Measurements from ENCODE around the gene DHX35. TPM values are rescaled to one million over a fixed set of nuclear protein-coding genes. Genes with fewer than 3 reads are reported as not detected.

The DHX35 gene
- total RNA-seq, 2 donors from 2014 or later = 12.2 to 16.1 TPM

DNA sequence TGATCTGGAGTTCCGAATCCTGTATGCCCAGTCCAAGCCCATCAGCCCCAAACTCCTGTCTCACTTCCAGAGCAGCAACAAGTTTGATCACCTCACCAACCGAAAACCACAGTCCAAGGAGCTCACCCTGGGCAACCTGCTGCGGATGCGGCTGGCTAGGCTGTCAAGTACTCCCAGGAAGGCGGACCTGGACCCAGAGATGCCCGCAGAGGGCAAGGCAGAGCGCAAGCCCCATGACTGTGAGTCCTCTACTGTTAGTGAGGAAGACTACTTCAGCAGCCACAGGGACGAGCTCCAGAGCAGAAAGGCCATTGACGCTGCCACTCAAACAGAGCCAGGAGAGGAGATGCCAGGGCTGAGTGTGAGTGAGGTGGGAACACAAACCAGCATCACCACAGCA is 10.5 kb upstream of the DHX35 start:
- Mint-ChIP-seq H3K9me3 (no peaks in the 10 kb centered on the region), H3K27me3 (ENCODE audit: insufficient read depth) (no peaks in the 10 kb centered on the region), H3K4me1 (no peaks in the 10 kb centered on the region), H3K36me3 (ENCODE audit: low read depth) (peaks cover 76% of the 10 kb centered on the region), H3K4me3 (no peak overlapping the region), H3K27ac (no peak overlapping the region)
- no peak for DNase-seq
- WGBS, 2 experiments (ENCODE audit: insufficient coverage in 1 of 2, insufficient read length in 1 of 2) = 93 to 97% methylated on average over 4 to 9 of the region's 9 CpGs
- Histone ChIP-seq H3K9me3 (ENCODE audit: control insufficient read depth, low read length) (no peaks in the 10 kb centered on the region), H3K36me3 (ENCODE audit: control insufficient read depth, insufficient read depth, low read length) (peaks cover 75% of the 10 kb centered on the region), H3K27me3 (ENCODE audit: control insufficient read depth, insufficient read depth, low read length, poor library complexity, severe bottlenecking) (no peaks in the 10 kb centered on the region), H3K4me3 (ENCODE audit: low read length) (no peak overlapping the region), H3K4me1 (ENCODE audit: control insufficient read depth, insufficient read depth, low read length) (no peaks in the 10 kb centered on the region), H3K27ac (ENCODE audit: low read depth, low read length) (no peak overlapping the region), H3K9ac (ENCODE audit: extremely low read depth, low read length, poor library complexity, severe bottlenecking) (no peak overlapping the region)
- TF ChIP-seq, protein P1, sequence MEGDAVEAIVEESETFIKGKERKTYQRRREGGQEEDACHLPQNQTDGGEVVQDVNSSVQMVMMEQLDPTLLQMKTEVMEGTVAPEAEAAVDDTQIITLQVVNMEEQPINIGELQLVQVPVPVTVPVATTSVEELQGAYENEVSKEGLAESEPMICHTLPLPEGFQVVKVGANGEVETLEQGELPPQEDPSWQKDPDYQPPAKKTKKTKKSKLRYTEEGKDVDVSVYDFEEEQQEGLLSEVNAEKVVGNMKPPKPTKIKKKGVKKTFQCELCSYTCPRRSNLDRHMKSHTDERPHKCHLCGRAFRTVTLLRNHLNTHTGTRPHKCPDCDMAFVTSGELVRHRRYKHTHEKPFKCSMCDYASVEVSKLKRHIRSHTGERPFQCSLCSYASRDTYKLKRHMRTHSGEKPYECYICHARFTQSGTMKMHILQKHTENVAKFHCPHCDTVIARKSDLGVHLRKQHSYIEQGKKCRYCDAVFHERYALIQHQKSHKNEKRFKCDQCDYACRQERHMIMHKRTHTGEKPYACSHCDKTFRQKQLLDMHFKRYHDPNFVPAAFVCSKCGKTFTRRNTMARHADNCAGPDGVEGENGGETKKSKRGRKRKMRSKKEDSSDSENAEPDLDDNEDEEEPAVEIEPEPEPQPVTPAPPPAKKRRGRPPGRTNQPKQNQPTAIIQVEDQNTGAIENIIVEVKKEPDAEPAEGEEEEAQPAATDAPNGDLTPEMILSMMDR (conservative IDR thresholded peaks at IDR 0.05) = no peak

DNA sequence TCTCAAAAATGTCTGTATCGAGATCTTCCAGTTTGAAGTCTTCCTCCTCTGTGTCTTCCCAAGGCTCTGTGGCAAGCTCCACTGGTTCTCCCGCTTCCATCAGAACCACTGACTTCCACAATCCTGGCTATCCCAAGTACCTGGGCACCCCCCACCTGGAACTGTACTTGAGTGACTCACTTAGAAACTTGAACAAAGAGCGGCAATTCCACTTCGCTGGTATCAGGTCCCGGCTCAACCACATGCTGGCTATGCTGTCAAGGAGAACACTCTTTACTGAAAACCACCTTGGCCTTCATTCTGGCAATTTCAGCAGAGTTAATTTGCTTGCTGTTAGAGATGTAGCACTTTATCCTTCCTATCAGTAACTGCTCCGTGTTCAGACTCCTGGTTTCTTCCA is 10.0 kb upstream of the DHX35 start:
- H3K9me3 Mint-ChIP-seq = no peaks in the 10 kb centered on the region
- H3K9me3 ChIP-seq (ENCODE audit: control insufficient read depth, low read length) = no peaks in the 10 kb centered on the region
- peaks cover 71% of the 10 kb centered on the region for H3K36me3 Mint-ChIP-seq (ENCODE audit: low read depth)
- H3K4me1 ChIP-seq (ENCODE audit: control insufficient read depth, insufficient read depth, low read length) = no peaks in the 10 kb centered on the region
- WGBS, 2 experiments (ENCODE audit: insufficient coverage in 1 of 2, insufficient read length in 1 of 2) = 89 to 96% methylated on average over 4 to 6 of the region's 6 CpGs
- no peaks in the 10 kb centered on the region for H3K4me1 Mint-ChIP-seq
- TF ChIP-seq, protein P1 (conservative IDR thresholded peaks at IDR 0.05) = no peak
- H3K36me3 ChIP-seq (ENCODE audit: control insufficient read depth, insufficient read depth, low read length) = peaks cover 70% of the 10 kb centered on the region
- no peak overlapping the region for H3K4me3 Mint-ChIP-seq
- no peak overlapping the region for H3K9ac ChIP-seq (ENCODE audit: extremely low read depth, low read length, poor library complexity, severe bottlenecking)
- H3K27ac ChIP-seq (ENCODE audit: low read depth, low read length) = no peak overlapping the region
- no peaks in the 10 kb centered on the region for H3K27me3 ChIP-seq (ENCODE audit: control insufficient read depth, insufficient read depth, low read length, poor library complexity, severe bottlenecking)
- DNase-seq = no peak
- no peak overlapping the region for H3K4me3 ChIP-seq (ENCODE audit: low read length)
- no peaks in the 10 kb centered on the region for H3K27me3 Mint-ChIP-seq (ENCODE audit: insufficient read depth)
- H3K27ac Mint-ChIP-seq = no peak overlapping the region

DNA sequence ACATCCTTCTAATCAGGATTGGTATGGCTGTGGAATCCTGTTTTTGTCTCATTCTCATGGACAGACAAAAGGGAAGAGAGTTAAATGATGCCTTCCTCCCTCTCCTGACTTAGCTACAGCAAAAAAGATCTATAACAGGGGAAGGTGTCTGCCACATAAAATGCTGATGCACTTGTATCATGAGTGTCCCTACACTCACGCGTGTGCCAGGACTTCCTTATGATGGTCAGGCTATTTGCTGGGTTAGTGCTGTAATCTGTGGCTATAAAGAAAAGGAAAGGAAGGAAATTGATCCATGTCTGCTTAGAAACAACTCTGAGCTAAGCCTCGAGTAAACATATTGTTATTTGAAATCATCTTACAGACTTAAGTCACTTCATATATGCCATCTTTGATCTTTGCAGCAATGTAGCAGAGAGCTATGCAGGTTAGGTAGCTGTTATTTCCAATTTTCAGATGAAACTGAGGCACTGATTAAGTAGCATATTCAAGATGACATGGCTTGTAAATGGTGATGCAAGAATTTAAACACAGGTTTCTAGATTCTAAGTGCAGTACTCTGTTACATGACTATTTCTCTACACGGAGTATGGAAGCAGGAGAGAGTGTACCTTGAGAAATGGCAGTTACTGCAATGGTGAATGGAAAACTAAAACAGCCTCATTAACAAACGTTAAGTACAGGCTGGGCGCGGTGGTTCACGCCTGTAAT is 8.4 kb upstream of the DHX35 start:
- H3K36me3 Mint-ChIP-seq (ENCODE audit: low read depth) = peaks cover 57% of the 10 kb centered on the region
- H3K9me3 Mint-ChIP-seq = no peaks in the 10 kb centered on the region
- H3K27ac Mint-ChIP-seq = no peak overlapping the region

More for the DNA sequence above, 8.4 kb upstream of the DHX35 start:
- H3K27me3 Mint-ChIP-seq (ENCODE audit: insufficient read depth) = no peaks in the 10 kb centered on the region
- no peaks in the 10 kb centered on the region for H3K4me1 Mint-ChIP-seq
- H3K27ac ChIP-seq (ENCODE audit: low read depth, low read length) = no peak overlapping the region
- no peak overlapping the region for H3K9ac ChIP-seq (ENCODE audit: extremely low read depth, low read length, poor library complexity, severe bottlenecking)
- TF ChIP-seq, protein P1 (conservative IDR thresholded peaks at IDR 0.05) = no peak
- DNase-seq = no peak
- no peak overlapping the region for H3K4me3 Mint-ChIP-seq
- H3K27me3 ChIP-seq (ENCODE audit: control insufficient read depth, insufficient read depth, low read length, poor library complexity, severe bottlenecking) = no peaks in the 10 kb centered on the region
- H3K9me3 ChIP-seq (ENCODE audit: control insufficient read depth, low read length) = no peaks in the 10 kb centered on the region
- 89 to 95% methylated on average over 7 to 8 of the region's 8 CpGs for WGBS, 2 experiments (ENCODE audit: insufficient coverage in 1 of 2, insufficient read length in 1 of 2)
- H3K4me1 ChIP-seq (ENCODE audit: control insufficient read depth, insufficient read depth, low read length) = no peaks in the 10 kb centered on the region
- peaks cover 53% of the 10 kb centered on the region for H3K36me3 ChIP-seq (ENCODE audit: control insufficient read depth, insufficient read depth, low read length)
- no peak overlapping the region for H3K4me3 ChIP-seq (ENCODE audit: low read length)

Data from endodermal cell (in vitro differentiated cells).